SK-N-SH treated with all-trans-retinoic acid at 6 μM for 48 hours (cell line): ENCODE data around the gene DNAJC3.

ENCODE experiments used
- ATAC-seq: fragments of 200-7000 bp; cut with Tn5 transposase; 3 replicates; pipeline ENCODE4 v1.9.1; 2020; ENCODE audit warnings: mild to moderate bottlenecking, moderate library complexity
- ARNTL ChIP-seq: fragments of 450-650 bp; formaldehyde crosslinking; IDR thresholded peaks from 2 replicates; pipeline ENCODE4 v1.5.0; 2020; ENCODE audit warnings: low read depth, mild to moderate bottlenecking, moderate library complexity, borderline replicate concordance
- CREB5 ChIP-seq: fragments of 250-450 bp; sonication (Bioruptor Pico); IDR thresholded peaks from 2 replicates; pipeline ENCODE4 v1.5.1; 2020; ENCODE audit warnings: low read depth, mild to moderate bottlenecking, moderate library complexity
- CSDC2 ChIP-seq: fragments of 250-450 bp; sonication (Bioruptor Pico); IDR thresholded peaks from 2 replicates; pipeline ENCODE4 v1.5.0; 2020; ENCODE audit warnings: mild to moderate bottlenecking, moderate library complexity
- GLIS3 ChIP-seq: fragments of 250-450 bp; sonication (Bioruptor Pico); IDR thresholded peaks from 2 replicates; pipeline ENCODE4 v1.5.0; 2020; ENCODE audit warnings: mild to moderate bottlenecking, moderate library complexity
- ISL1 ChIP-seq: fragments of 250-450 bp; sonication (Bioruptor Pico); IDR thresholded peaks from 2 replicates; pipeline ENCODE4 v2.1.2; 2022; ENCODE audit warnings: mild to moderate bottlenecking, moderate library complexity
- OSR1 ChIP-seq: fragments of 250-450 bp; sonication (Bioruptor Pico); IDR thresholded peaks from 2 replicates; pipeline ENCODE4 v1.8.0; 2022; ENCODE audit warnings: moderate library complexity, mild to moderate bottlenecking, inconsistent platforms
- PPARA ChIP-seq: fragments of 250-450 bp; sonication (Bioruptor Pico); IDR thresholded peaks from 2 replicates; pipeline ENCODE4 v1.5.0; 2020; ENCODE audit warnings: mild to moderate bottlenecking, borderline replicate concordance
- RARB ChIP-seq: fragments of 250-450 bp; sonication (Bioruptor Pico); IDR thresholded peaks from 2 replicates; pipeline ENCODE4 v1.8.0; 2021; ENCODE audit warnings: mild to moderate bottlenecking, moderate library complexity
- TOX ChIP-seq: fragments of 250-450 bp; sonication (Bioruptor Pico); IDR thresholded peaks from 2 replicates; pipeline ENCODE4 v1.8.0; 2021; ENCODE audit warnings: mild to moderate bottlenecking, moderate library complexity, borderline replicate concordance
- ZC3H10 ChIP-seq: fragments of 250-450 bp; sonication (Bioruptor Pico); IDR thresholded peaks from 2 replicates; pipeline ENCODE4 v1.5.1; 2021; ENCODE audit warnings: mild to moderate bottlenecking, moderate library complexity
- ZFP3 ChIP-seq: fragments of 250-450 bp; sonication (Bioruptor Pico); IDR thresholded peaks from 2 replicates; pipeline ENCODE4 v1.5.0; 2020; ENCODE audit warnings: mild to moderate bottlenecking, moderate library complexity
- ZFP30 ChIP-seq: fragments of 450-650 bp; formaldehyde crosslinking; IDR thresholded peaks from 2 replicates; pipeline ENCODE4 v1.5.0; 2022; ENCODE audit warnings: mild to moderate bottlenecking, moderate library complexity
- ZNF565 ChIP-seq: fragments of 450-650 bp; formaldehyde crosslinking; conservative IDR thresholded peaks from 2 replicates; pipeline ENCODE4 v1.5.0; 2020; ENCODE audit warnings: low read depth, mild to moderate bottlenecking, moderate library complexity
- ZNF70 ChIP-seq: fragments of 450-650 bp; formaldehyde crosslinking; IDR thresholded peaks from 2 replicates; pipeline ENCODE4 v1.5.0; 2020; ENCODE audit warnings: mild to moderate bottlenecking, moderate library complexity
- ZNF8 ChIP-seq: fragments of 450-650 bp; formaldehyde crosslinking; IDR thresholded peaks from 2 replicates; pipeline ENCODE4 v1.5.0; 2020; ENCODE audit warnings: mild to moderate bottlenecking, moderate library complexity
- TF ChIP-seq, protein P1 (sequence below): fragments of 250-450 bp; sonication (Bioruptor Pico); IDR thresholded peaks from 2 replicates; pipeline ENCODE4 v1.5.0; 2020; ENCODE audit warnings: mild to moderate bottlenecking, moderate library complexity
- TF ChIP-seq, protein P2 (sequence below): fragments of 250-450 bp; sonication (Bioruptor Pico); IDR thresholded peaks from 2 replicates; pipeline ENCODE4 v1.8.0; 2021; ENCODE audit warnings: low read depth, mild to moderate bottlenecking, moderate library complexity, borderline replicate concordance
- TF ChIP-seq, protein P3 (sequence below): fragments of 250-450 bp; sonication (Bioruptor Pico); IDR thresholded peaks from 2 replicates; pipeline ENCODE4 v1.5.1; 2021; ENCODE audit warnings: mild to moderate bottlenecking, moderate library complexity

Gene DNAJC3

GRCh38 chr13:95797016-95797415 is 120.1 kb downstream of the DNAJC3 start:
- ATAC-seq: no peak
- TF ChIP-seq CSDC2 (CRISPR knock-in tag) (no peak), ZFP30 (CRISPR knock-in tag) (no peak), CREB5 (no peak), OSR1 (CRISPR knock-in tag) (no peak), ZNF565 (CRISPR knock-in tag) (no peak), RARB (CRISPR knock-in tag) (no peak), PPARA (CRISPR knock-in tag) (no peak), GLIS3 (CRISPR knock-in tag) (no peak), TOX (CRISPR knock-in tag) (no peak), ISL1 (CRISPR knock-in tag) (no peak), ZNF70 (CRISPR knock-in tag) (no peak), ZFP3 (CRISPR knock-in tag) (no peak), ARNTL (CRISPR knock-in tag) (no peak), ZC3H10 (CRISPR knock-in tag) (no peak)
- TF ChIP-seq, protein P1, sequence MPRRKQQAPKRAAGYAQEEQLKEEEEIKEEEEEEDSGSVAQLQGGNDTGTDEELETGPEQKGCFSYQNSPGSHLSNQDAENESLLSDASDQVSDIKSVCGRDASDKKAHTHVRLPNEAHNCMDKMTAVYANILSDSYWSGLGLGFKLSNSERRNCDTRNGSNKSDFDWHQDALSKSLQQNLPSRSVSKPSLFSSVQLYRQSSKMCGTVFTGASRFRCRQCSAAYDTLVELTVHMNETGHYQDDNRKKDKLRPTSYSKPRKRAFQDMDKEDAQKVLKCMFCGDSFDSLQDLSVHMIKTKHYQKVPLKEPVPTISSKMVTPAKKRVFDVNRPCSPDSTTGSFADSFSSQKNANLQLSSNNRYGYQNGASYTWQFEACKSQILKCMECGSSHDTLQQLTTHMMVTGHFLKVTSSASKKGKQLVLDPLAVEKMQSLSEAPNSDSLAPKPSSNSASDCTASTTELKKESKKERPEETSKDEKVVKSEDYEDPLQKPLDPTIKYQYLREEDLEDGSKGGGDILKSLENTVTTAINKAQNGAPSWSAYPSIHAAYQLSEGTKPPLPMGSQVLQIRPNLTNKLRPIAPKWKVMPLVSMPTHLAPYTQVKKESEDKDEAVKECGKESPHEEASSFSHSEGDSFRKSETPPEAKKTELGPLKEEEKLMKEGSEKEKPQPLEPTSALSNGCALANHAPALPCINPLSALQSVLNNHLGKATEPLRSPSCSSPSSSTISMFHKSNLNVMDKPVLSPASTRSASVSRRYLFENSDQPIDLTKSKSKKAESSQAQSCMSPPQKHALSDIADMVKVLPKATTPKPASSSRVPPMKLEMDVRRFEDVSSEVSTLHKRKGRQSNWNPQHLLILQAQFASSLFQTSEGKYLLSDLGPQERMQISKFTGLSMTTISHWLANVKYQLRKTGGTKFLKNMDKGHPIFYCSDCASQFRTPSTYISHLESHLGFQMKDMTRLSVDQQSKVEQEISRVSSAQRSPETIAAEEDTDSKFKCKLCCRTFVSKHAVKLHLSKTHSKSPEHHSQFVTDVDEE (CRISPR knock-in tag): no peak
- TF ChIP-seq, protein P2, sequence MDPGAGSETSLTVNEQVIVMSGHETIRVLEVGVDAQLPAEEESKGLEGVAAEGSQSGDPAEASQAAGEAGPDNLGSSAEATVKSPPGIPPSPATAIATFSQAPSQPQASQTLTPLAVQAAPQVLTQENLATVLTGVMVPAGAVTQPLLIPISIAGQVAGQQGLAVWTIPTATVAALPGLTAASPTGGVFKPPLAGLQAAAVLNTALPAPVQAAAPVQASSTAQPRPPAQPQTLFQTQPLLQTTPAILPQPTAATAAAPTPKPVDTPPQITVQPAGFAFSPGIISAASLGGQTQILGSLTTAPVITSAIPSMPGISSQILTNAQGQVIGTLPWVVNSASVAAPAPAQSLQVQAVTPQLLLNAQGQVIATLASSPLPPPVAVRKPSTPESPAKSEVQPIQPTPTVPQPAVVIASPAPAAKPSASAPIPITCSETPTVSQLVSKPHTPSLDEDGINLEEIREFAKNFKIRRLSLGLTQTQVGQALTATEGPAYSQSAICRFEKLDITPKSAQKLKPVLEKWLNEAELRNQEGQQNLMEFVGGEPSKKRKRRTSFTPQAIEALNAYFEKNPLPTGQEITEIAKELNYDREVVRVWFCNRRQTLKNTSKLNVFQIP (CRISPR knock-in tag): no peak
- TF ChIP-seq, protein P3, sequence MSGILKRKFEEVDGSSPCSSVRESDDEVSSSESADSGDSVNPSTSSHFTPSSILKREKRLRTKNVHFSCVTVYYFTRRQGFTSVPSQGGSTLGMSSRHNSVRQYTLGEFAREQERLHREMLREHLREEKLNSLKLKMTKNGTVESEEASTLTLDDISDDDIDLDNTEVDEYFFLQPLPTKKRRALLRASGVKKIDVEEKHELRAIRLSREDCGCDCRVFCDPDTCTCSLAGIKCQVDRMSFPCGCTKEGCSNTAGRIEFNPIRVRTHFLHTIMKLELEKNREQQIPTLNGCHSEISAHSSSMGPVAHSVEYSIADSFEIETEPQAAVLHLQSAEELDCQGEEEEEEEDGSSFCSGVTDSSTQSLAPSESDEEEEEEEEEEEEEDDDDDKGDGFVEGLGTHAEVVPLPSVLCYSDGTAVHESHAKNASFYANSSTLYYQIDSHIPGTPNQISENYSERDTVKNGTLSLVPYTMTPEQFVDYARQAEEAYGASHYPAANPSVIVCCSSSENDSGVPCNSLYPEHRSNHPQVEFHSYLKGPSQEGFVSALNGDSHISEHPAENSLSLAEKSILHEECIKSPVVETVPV: no peak
- TF ChIP-seq, all 23 proteins: peak for 0

- no peak for ATAC-seq
Measured at GRCh38 chr13:95800436-95800835, 123.5 kb downstream of the DNAJC3 start.

GRCh38 chr13:95801825-95802224 is 124.9 kb downstream of the DNAJC3 start:
- ATAC-seq: no peak
- TF ChIP-seq ZFP30 (CRISPR knock-in tag): no peak
- no peak for TF ChIP-seq GLIS3 (CRISPR knock-in tag)
- TF ChIP-seq ZNF565 (CRISPR knock-in tag): no peak
- no peak for TF ChIP-seq PPARA (CRISPR knock-in tag)
- no peak for TF ChIP-seq ZNF8 (CRISPR knock-in tag)
- TF ChIP-seq, protein P1 (CRISPR knock-in tag): no peak
- TF ChIP-seq OSR1 (CRISPR knock-in tag): no peak
- no peak for TF ChIP-seq ARNTL (CRISPR knock-in tag)
- TF ChIP-seq, protein P3: no peak
- no peak for TF ChIP-seq ISL1 (CRISPR knock-in tag)
- no peak for TF ChIP-seq ZC3H10 (CRISPR knock-in tag)
- TF ChIP-seq, all 23 proteins: peak for 0

More at GRCh38 chr13:95800436-95800835, 123.5 kb downstream of the DNAJC3 start:
- TF ChIP-seq OSR1 (CRISPR knock-in tag): no peak
- TF ChIP-seq, all 23 proteins: peak for 0
